Activated CD4-positive, alpha-beta T cell treated with anti-CD3 and anti-CD28 coated beads, Interleukin-2, amount 50 U/mL, for 4 hours (primary cell): ENCODE results near the gene VWA8.
"Not testable (repeated sequence)": the region's sequence is repeated elsewhere in the genome, so short reads cannot be mapped to it uniquely, and the experiment has no call there.

Experiments
- DNase-seq, 2 experiments: peaks; one replicate each; pipeline ENCODE4 v3.0.0-alpha.2; 2020

VWA8 gene

GRCh38 chr13:41788552-41788951, 172.4 kb downstream of the VWA8 start:
- no peak for DNase-seq

DNA sequence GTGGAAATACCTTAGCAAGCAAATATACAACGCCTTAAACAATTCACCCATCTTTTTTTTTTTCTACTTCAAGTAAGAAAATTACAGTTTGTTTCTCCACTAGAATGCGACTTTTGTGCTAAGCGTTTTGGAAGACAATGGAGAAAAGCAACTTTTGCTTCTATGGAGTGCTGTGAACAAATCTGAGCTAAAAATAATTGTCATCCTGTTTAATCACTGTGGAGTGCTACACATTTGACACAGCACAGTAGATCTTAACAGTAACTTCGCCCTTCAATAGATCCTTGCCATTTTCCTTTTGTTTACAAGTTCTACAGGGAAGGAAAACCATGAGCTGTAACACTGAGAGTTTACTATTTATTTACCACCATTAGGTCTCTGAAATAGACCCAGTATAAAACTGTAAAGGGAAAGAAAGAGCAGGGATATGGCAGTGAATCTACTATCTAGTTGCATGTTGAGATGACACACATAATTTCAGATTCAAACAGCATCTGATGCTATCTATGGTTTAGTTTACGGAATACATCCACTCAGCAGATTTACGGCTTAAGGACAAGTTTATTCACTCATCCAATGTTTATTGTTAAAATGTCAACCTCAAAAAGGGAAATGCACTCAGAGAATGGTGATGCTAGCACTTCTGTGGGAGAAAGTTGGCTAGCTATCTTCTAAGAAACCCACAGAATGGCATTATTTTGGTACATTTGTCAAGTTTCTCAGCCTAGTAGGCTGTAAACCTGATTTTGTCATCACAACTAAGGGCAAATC, 175.3 kb downstream of the VWA8 start:
- no peak for DNase-seq

- no peak for DNase-seq
These were observed 178.8 kb downstream of the VWA8 start for GRCh38 chr13:41782086-41782485.

DNA sequence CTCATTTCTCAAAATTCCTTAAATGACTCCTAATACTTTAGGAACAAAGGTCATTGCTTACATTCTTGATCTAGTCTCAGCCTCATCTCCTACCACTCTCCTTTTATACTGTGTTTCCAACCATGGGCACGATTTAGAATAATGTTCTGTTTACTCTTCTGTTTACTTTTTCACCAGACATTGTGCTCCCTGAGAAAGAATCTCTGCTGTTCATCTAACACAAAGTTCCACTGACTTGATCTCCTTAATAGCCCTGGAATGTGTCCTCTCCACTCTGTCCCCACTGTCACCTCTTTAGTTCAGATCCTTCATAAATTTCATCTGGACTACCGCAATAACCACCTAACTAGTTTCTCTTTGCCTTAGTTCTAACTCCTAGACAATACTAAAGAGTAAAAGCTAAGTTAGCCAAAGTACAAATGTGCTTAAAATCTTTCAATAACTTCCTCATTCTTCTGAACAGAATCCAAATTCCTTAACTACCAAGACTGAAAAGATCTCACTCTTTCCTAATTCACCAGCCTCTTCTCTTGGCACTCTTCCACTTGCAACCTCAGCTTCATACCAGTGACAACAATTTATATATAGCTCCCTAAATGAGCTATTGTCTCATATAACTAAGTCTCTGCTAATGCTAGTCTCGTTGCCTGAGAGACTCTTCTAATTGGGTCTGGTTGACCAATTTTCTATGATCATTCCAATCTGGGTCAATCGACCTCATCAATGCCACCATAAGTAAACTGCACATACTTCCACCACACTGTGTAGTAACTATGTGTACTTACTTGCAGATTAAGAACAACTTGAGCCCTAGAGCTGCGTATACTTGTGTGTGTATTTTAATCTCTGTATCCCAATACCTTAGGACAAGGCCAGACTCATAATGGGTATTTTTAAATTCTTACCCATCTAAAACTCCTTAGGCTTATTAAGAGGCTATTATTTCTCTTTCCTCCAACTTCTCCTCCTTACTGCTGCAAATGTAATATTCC, 179.9 kb downstream of the VWA8 start:
- no peak for DNase-seq

- DNase-seq, result no peak
These were observed 185.7 kb downstream of the VWA8 start for GRCh38 chr13:41775251-41775650.

- DNase-seq, result no peak
These were observed 186.2 kb downstream of the VWA8 start for GRCh38 chr13:41774605-41775218.

GRCh38 chr13:41767801-41768200, 193.1 kb downstream of the VWA8 start:
- DNase-seq, result no peak

GRCh38 chr13:41766439-41766838, 194.5 kb downstream of the VWA8 start:
- DNase-seq, result no peak

- DNase-seq, result no peak
These were observed 195.1 kb downstream of the VWA8 start for GRCh38 chr13:41765813-41766212.

DNA sequence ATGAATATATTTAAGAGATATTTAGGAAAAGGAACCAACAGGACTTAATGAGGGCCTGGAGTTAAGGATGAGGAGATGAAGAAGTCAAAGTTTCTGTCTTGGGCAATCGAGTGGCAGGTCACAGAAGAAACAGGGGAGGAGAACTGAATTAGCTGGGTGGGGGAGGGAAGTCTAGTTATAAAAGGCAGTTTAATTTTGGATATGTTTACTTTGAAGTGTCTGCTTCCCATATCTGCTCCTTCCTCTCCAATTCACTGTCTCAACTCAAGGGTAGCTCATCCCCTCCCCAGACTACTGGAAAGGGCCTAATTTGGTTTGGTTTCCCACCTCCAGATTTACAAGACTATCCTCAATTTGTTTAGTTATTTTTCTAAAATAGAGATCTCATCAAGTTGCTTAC, 195.9 kb downstream of the VWA8 start:
- DNase-seq, result no peak

- no peak for DNase-seq
These were observed 196.4 kb downstream of the VWA8 start for GRCh38 chr13:41764558-41764957.

GRCh38 chr13:41763782-41764181, 197.1 kb downstream of the VWA8 start:
- no peak for DNase-seq

DNA sequence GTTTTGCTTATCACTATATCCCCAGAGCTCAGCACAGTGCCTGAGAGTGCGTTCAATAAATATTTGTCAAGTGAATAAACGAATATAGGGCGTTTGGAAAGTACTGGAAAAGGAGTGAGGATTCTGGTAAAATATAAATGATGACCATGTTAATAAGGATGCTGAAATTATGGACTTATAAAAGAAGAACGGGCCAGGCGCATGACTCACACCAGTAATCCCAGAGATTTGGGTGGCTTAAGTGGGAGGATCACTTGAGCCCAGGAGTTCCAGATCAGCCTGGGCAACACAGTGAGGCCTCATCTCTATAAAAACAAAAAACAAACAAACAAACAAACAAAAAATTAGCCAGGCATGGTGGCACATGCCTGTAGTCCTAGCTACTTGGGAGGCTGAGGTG, 198.1 kb downstream of the VWA8 start:
- DNase-seq, result no peak

- DNase-seq, result no peak
These were observed 204.6 kb downstream of the VWA8 start for GRCh38 chr13:41756198-41756880.

GRCh38 chr13:41751734-41752445, 209.0 kb downstream of the VWA8 start:
- no peak for DNase-seq

GRCh38 chr13:41751277-41751676, 209.6 kb downstream of the VWA8 start:
- DNase-seq, result no peak

DNA sequence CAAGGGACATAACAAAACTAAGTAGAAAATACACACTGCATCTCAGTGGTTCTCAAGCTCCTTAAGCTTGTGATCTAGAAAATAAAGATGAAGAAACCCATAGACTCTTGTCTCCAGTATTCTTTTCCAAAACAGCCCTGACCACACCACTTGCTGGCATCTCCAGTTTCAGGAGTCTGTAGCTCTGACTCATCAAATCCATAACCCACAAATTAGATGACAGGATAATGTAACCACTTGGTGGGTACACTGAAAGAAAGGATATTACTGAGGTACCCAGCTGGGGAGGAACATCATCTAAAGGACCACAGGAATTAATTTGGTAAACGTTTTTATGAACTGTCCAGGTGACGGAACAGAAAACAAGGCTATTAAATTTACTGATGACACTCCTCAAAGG, 214.7 kb downstream of the VWA8 start:
- no peak for DNase-seq

GRCh38 chr13:41745496-41745895, 215.4 kb downstream of the VWA8 start:
- not testable (repeated sequence) for DNase-seq

DNA sequence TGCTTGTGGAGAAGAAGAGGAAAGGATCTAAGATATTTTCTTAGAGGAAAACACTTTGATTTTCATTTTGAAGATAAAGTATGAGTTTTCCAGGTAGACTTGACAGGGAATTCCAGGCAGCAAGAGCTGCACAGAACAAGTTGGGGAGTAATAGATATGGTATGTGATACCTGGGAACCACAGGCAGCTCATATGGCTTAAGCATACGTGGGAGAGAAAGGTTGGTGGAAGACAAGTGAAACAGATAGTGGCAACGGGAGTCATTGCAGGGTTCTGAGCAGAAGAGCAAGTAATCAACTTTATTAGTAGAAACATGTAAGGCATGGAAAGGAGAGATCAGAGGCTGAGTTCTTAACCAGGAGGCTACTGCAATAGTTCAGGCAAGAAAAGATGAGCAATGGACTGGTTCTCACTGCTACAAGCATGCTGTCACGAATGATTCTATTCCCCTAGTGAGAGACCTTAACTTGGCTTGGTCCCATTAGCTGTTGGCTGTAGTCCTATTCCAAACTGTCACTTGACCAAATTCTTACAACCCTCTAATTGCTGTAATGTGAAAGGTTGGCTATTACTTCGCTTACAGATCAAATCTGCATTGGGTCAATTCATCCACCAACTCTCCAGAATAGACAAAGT, 217.9 kb downstream of the VWA8 start:
- DNase-seq, result no peak

GRCh38 chr13:41740479-41740878, 220.4 kb downstream of the VWA8 start:
- no peak for DNase-seq

GRCh38 chr13:41722684-41723535, 238.0 kb downstream of the VWA8 start:
- no peak for DNase-seq
